DND-41 (cell line): ENCODE results near the gene TAF5L.
"Not testable (repeated sequence)": the region's sequence is repeated elsewhere in the genome, so short reads cannot be mapped to it uniquely, and the experiment has no call there.

ENCODE experiments used
- ATAC-seq: fragments of 200-7000 bp; cut with Tn5 transposase; 3 replicates; pipeline ENCODE4 v1.9.1; 2021; ENCODE audit warnings: low read depth; ENCODE audit not compliant: insufficient read depth
- DNase-seq: peaks from one replicate; pipeline ENCODE4 v3.0.0-alpha.2; 2020
- H2AFZ ChIP-seq: 2 replicates; pipeline ENCODE4 v1.6.0; 2012; ENCODE audit warnings: low read depth, low read length
- H3K27ac ChIP-seq: 2 replicates; pipeline ENCODE4 v1.5.1; 2012; ENCODE audit warnings: low read length, inconsistent platforms
- H3K27me3 ChIP-seq: fragments of 200-600 bp; sonication (generic); 2 replicates; pipeline ENCODE4 v1.6.0; 2012; ENCODE audit warnings: low read length, mild to moderate bottlenecking, inconsistent platforms; ENCODE audit not compliant: insufficient read depth, poor library complexity
- H3K36me3 ChIP-seq: 2 replicates; pipeline ENCODE4 v1.5.1; 2012; ENCODE audit warnings: low read length, inconsistent platforms; ENCODE audit not compliant: insufficient read depth
- H3K4me1 ChIP-seq: 2 replicates; pipeline ENCODE4 v1.5.1; 2012; ENCODE audit warnings: mild to moderate bottlenecking, low read length; ENCODE audit not compliant: insufficient read depth
- H3K4me2 ChIP-seq: 2 replicates; pipeline ENCODE4 v1.6.0; 2012; ENCODE audit warnings: mild to moderate bottlenecking, moderate library complexity, low read length, inconsistent platforms; ENCODE audit not compliant: insufficient read depth
- H3K4me3 ChIP-seq, 2 experiments: fragments of 200-600 bp in 1 of 2; shearing (Covaris generic) in 1 of 2; 2 replicates each; pipeline ENCODE4 v1.5.1; 2012 to 2016; ENCODE audit warnings: inconsistent platforms in 2 of 2, low read length in 2 of 2, mild to moderate bottlenecking in 2 of 2, low read depth in 1 of 2, moderate library complexity in 1 of 2
- H3K79me2 ChIP-seq: 2 replicates; pipeline ENCODE4 v1.6.0; 2012; ENCODE audit warnings: low read length, inconsistent platforms; ENCODE audit not compliant: insufficient read depth
- H3K9ac ChIP-seq: 2 replicates; pipeline ENCODE4 v1.6.0; 2012; ENCODE audit warnings: low read depth, mild to moderate bottlenecking, inconsistent platforms, low read length, moderate library complexity
- H3K9me3 ChIP-seq: 2 replicates; pipeline ENCODE4 v1.5.1; 2012; ENCODE audit warnings: low read length, moderate library complexity, mild to moderate bottlenecking, inconsistent platforms; ENCODE audit not compliant: insufficient read depth, severe bottlenecking
- H4K20me1 ChIP-seq: 2 replicates; pipeline ENCODE4 v1.6.0; 2012; ENCODE audit warnings: low read length; ENCODE audit not compliant: insufficient read depth
- EZH2 ChIP-seq: IDR thresholded peaks from 3 replicates; pipeline ENCODE4 v1.6.1; 2012; ENCODE audit warnings: borderline replicate concordance, low read depth, mild to moderate bottlenecking, moderate library complexity, low read length, inconsistent platforms; ENCODE audit not compliant: severe bottlenecking
- TF ChIP-seq, protein P1 (sequence below): IDR thresholded peaks from 2 replicates; pipeline ENCODE4 v1.5.1; 2012; ENCODE audit warnings: borderline replicate concordance, low read length, moderate library complexity, mild to moderate bottlenecking; ENCODE audit not compliant: poor library complexity, severe bottlenecking; ENCODE audit errors: extremely low read depth

TAF5L gene

DNA sequence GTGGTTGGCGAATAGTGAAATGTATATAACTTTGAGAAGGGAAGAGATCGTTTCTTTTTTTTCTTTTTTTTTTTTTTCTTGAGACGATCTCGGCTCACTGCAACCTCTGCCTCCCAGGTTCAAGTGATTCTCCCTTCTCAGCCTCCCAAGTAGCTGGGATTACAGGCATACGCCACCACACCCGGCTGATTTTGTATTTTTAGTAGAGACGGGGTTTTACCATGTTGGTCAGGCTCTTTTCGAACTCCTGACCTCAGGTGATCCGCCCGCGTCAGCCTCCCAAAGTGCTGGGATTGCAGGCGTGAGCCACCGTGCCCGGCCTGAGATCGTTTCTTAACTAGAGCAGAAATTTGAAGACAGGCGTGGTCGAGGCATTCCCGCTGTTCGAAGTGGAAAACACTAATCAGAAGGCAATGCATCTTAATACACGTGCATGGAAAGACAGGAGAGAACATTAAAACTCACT is 66.6 kb downstream of the TAF5L start:
- not testable (repeated sequence) for ATAC-seq, DNase-seq, H4K20me1 ChIP-seq, H3K9me3 ChIP-seq, H3K36me3 ChIP-seq, H3K27me3 ChIP-seq
- peaks cover 43% of the 10 kb centered on the region for H3K79me2 ChIP-seq
- H2AFZ ChIP-seq: peak overlapping the region; percentile 88
- peak overlapping the region; percentile 84 for H3K9ac ChIP-seq
- H3K27ac ChIP-seq: peak overlapping the region; percentile 55
- H3K4me2 ChIP-seq: peak overlapping the region; percentile 83
- peak overlapping the region; percentile 21 to 72; a peak in 3 of 4 replicates for H3K4me3 ChIP-seq
- peaks cover 44% of the 10 kb centered on the region for H3K4me1 ChIP-seq

DNA sequence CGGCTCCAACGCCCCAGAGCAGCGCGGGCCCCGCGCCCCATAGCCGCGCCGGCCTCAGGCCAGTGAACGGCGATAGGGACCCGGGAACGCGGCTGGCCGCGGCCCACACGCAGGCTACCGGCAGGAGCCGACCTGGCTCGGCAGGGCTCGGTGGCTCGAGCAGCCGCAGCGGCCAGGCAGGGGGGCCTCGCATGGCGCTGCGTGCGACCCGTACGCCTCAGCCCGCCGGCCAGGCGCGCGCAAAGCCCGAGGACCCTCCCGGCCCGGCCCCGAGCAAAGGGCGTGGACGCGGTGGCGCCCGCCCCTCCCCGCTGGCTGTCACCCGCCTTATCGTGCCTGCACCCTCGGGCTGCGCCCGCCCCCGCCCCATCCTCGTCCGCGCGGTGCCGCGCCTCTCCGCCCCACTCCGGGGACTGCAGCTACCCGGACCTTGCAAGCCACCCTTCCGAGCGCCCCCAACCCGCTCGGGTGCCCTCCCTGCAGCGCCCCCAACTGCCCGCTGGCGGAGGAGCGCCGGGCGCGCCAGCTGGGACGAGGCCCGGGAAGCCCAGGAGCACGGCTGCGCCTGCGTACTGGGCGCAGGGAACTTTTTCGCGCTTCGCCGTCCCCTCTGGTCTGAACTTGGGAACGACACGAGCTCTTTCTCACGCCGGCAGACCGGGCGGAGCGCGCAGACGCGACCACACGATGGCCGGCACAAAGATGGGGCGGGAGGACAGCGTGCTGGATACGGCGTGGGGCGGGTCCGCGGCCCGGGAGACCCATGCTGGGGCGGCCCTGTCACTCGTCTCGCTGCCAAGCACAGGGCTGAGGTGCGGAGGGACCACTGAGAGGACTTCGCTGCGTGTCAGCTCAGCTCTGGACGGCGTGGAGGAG is 67.2 kb downstream of the TAF5L start, which contains the start of gene ABCB10:
Gene ABCB10, minus strand, starts transcription at position 248 of the 876 bp plus-strand sequence. Its CDS starts 55 bp downstream, at position 193.
- Histone ChIP-seq H3K4me3 (peak within 1 kb of the TSS; percentile 38 to 72; a peak in 3 of 4 replicates), H3K4me1 (peaks cover 44% of the 10 kb centered on the region), H3K4me2 (peak within 1 kb of the TSS; percentile 83), H3K36me3 (peaks cover 4% of the 10 kb centered on the region), H3K27me3 (no peaks in the 10 kb centered on the region), H3K9me3 (no peaks in the 10 kb centered on the region), H3K27ac (peak within 1 kb of the TSS; percentile 73), H3K79me2 (peaks cover 50% of the 10 kb centered on the region), H2AFZ (peak within 1 kb of the TSS; percentile 88), H3K9ac (peak within 1 kb of the TSS; percentile 84), H4K20me1 (peaks cover 13% of the 10 kb centered on the region)
- ATAC-seq (peak; percentile 84), DNase-seq (peak; percentile 95)
- no peak for TF ChIP-seq EZH2
- TF ChIP-seq, protein P1, sequence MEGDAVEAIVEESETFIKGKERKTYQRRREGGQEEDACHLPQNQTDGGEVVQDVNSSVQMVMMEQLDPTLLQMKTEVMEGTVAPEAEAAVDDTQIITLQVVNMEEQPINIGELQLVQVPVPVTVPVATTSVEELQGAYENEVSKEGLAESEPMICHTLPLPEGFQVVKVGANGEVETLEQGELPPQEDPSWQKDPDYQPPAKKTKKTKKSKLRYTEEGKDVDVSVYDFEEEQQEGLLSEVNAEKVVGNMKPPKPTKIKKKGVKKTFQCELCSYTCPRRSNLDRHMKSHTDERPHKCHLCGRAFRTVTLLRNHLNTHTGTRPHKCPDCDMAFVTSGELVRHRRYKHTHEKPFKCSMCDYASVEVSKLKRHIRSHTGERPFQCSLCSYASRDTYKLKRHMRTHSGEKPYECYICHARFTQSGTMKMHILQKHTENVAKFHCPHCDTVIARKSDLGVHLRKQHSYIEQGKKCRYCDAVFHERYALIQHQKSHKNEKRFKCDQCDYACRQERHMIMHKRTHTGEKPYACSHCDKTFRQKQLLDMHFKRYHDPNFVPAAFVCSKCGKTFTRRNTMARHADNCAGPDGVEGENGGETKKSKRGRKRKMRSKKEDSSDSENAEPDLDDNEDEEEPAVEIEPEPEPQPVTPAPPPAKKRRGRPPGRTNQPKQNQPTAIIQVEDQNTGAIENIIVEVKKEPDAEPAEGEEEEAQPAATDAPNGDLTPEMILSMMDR: peak; percentile 92

DNA sequence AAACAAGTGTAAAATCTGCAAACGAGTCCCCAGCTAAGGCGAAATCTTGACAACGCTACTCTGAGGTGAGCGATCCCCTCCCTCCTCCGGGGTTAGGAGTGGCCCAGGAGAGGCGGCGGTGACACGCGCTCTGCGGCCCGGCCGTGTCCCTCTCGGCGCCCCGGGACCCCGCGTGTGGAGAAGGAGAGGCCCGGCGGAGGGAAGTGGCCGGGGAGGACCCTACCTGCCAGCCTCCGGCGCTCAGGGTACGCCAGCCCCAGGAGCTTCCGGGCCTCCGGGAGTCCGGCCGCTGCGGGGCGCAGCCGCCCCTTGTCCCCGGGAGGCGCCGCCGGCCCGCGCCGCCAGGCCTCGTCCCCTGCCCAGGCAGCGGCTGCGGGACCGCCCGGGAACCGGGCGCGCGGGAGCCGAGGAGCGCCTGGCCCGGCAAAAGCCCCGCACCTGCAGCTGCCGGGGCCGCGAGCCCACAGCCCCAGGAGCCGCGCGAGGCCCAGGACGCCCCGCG is 68.0 kb downstream of the TAF5L start:
- Histone ChIP-seq H4K20me1 (peaks cover 14% of the 10 kb centered on the region), H3K27ac (peak overlapping the region; percentile 73), H3K79me2 (peaks cover 56% of the 10 kb centered on the region), H3K9me3 (no peaks in the 10 kb centered on the region), H3K4me3 (peak overlapping the region; percentile 38 to 72; a peak in 3 of 4 replicates), H2AFZ (peak overlapping the region; percentile 88), H3K4me2 (peak overlapping the region; percentile 83), H3K36me3 (peaks cover 4% of the 10 kb centered on the region), H3K9ac (peak overlapping the region; percentile 84), H3K27me3 (no peaks in the 10 kb centered on the region), H3K4me1 (peaks cover 44% of the 10 kb centered on the region)
- TF ChIP-seq, protein P1: peak; percentile 19
- no peak for TF ChIP-seq EZH2
- peak; percentile 18 for ATAC-seq
- peak; percentile 45 for DNase-seq
